Subcutaneous adipose tissue (tissue), 4 donors: ENCODE results near the gene CBFA2T2. TPM values are rescaled to one million over a fixed set of nuclear protein-coding genes. Genes with fewer than 3 reads are reported as not detected.

ENCODE experiments used
- CTCF ChIP-seq: fragments of 450-650 bp; IDR thresholded peaks from one replicate; pipeline ENCODE4 v1.5.1; 2016; ENCODE audit warnings: low read depth, mild to moderate bottlenecking, control low read depth, antibody characterized with exemption, moderate library complexity
- total RNA-seq, 4 donors: library from RNA; depleted of rRNA; stranded (reverse); fragments of >200 nt; gene quantifications; one replicate each; pipeline ENCODE4 v1.1.0, GENCODE V29; 2016

CBFA2T2 gene
- total RNA-seq, 4 donors from 2014 or later: 8.5 to 13.4 (median 10.0) TPM

- no peak for TF ChIP-seq CTCF
Measured at GRCh38 chr20:33666293-33667244, 176.7 kb downstream of the CBFA2T2 start, which contains the start of gene ACTL10. Gene ACTL10 (plus strand): TSS chr20:33666943. CDS start chr20:33667498, 555 bp downstream.

DNA sequence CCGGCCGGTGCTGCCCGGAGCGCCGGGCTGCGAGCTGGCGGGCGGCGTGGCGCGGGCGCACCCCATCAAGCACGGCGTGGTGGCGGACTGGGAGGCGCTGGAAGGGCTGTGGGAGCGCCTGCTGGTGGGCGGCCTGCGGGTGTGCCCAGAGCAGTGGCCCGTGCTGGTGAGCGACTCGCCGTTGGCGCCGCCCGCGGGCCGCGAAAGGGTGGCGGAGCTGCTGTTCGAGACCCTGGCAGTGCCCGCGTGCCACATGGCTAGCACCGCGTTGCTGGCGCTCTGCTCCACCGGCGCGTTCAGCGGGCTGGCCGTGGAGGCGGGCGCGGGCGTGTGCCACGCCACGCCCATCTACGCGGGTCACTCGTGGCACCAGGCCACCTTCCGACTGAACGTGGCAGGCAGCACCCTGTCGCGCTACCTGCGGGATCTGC is 177.4 kb downstream of the CBFA2T2 start:
- TF ChIP-seq CTCF: no peak

- no peak for TF ChIP-seq CTCF
Measured at GRCh38 chr20:33667676-33668465, 178.0 kb downstream of the CBFA2T2 start.

DNA sequence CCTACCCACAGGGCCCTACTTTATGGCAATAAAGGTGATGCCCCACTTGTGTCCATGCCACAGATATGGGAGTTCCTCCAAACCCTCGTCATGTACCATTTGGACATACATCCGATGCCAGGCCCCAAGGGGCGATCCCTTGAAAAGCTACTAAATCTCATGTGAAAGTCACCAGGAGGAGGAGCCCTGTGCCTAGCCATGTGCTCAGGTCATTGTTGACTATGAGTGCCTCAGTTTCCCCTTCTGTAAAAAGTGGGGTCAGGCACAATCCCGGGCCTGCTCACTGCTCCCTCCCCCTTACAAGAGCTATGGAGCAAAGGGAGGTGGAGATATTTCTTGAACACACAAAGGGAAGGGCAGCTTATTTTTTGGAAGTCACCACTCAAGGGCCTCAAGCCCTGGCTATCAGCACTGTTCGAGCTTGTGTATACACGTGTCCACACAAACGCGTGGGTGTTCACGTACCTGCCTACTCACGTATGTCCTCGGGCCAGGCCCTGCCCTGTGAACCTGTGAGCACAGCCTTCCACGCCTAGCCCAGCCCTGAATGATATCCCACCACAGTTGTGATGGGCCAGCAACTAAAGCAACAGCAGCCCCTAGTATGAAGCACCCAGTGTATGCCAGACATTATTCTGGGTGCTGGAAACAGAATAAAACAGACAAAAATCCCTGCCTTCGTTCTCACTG is 178.7 kb downstream of the CBFA2T2 start:
- TF ChIP-seq CTCF: no peak

DNA sequence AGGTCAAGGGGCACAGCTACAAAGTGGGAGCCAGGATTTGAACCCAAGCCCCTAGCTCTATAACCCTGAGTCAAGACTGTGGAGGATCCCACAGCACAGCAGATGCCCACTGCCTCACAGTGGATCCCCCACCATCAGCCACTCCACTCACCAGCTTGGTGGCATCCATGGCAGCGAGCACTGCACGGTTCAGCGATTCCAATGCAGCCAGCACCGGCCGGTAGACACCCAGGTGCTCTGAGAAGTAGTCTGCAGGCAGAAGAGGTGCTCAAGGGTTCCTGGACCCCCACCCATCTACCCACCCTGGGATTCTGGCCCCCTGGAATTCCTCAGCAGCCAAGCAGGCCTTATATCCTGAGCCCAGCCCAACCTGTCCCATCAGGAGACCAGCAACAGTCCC is 179.3 kb downstream of the CBFA2T2 start:
- TF ChIP-seq CTCF: no peak

DNA sequence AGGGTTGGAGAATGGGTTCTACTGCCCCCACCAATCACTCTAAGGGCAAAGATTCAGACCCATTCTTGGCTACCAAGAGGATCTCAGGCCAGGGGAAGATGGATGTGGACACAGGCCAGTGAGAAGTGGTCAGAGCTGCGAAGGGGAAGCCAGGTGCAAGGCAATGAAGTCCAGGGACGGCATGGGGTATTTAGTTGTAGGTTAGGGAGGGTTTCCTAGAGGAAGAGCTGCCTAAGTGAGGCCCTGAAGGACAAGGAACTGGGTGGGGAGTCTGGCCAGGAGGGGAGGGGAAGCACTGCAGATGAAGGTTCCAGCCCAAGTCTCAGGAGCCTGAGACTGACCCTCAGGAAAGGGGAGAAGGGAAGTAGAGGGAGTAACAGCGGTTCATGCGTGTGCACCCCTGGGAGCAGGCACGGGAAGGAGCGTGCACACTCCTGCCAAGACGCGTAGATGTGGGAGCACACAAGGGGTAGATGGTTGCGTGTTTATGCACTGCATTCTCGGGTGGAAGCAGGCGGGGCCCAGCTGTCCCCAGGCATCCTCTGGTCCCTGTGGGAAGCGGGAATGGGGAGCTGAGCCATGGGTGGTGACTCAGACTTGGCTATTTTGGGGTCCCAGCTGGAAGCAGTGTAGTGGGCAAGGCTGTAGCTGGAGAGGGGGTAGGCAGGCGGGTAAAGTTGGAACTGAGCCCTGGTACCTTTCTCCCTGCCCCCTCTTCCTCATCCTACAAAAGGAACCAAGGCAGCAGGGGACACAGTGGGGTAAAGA is 180.2 kb downstream of the CBFA2T2 start:
- no peak for TF ChIP-seq CTCF
